GM23338 (cell line): ENCODE data around the gene CDK7. TPM values are rescaled to one million over a fixed set of nuclear protein-coding genes. Genes with fewer than 3 reads are reported as not detected.

Experiments used
- ATAC-seq: fragments of 200-7000 bp; cut with Tn5 transposase; 3 replicates; pipeline ENCODE4 v1.9.1; 2020
- DNase-seq: peaks from one replicate; pipeline ENCODE4 v3.0.0-alpha.2; 2015; ENCODE audit warnings: low spot score
- H2AFZ ChIP-seq: fragments of 200-600 bp; sonication (generic); 2 replicates; pipeline ENCODE4 v1.8.0; 2016; ENCODE audit warnings: antibody characterized with exemption, mild to moderate bottlenecking, moderate library complexity
- H3F3A ChIP-seq: fragments of 200-600 bp; sonication (generic); replicated peaks from 2 replicates; pipeline ENCODE4 v1.8.0; 2017; ENCODE audit warnings: antibody characterized with exemption, mixed run types, low read depth
- H3K27ac ChIP-seq: fragments of 200-600 bp; sonication (generic); 2 replicates; pipeline ENCODE4 v1.6.1; 2016; ENCODE audit warnings: low read depth
- H3K27me3 ChIP-seq: fragments of 200-600 bp; sonication (generic); 2 replicates; pipeline ENCODE4 v1.8.0; 2016; ENCODE audit warnings: mild to moderate bottlenecking, mixed run types, moderate library complexity; ENCODE audit not compliant: insufficient read depth
- H3K36me3 ChIP-seq: fragments of 200-600 bp; sonication (generic); 2 replicates; pipeline ENCODE4 v1.8.0; 2016; ENCODE audit warnings: mild to moderate bottlenecking; ENCODE audit not compliant: insufficient read depth
- H3K4me1 ChIP-seq: fragments of 200-600 bp; sonication (generic); 2 replicates; pipeline ENCODE4 v1.8.0; 2016; ENCODE audit warnings: mild to moderate bottlenecking, moderate library complexity; ENCODE audit not compliant: insufficient read depth
- H3K4me2 ChIP-seq: fragments of 200-600 bp; sonication (generic); 2 replicates; pipeline ENCODE4 v1.7.1; 2017; ENCODE audit warnings: mixed run types
- H3K4me3 ChIP-seq: fragments of 200-600 bp; sonication (generic); 2 replicates; pipeline ENCODE4 v1.6.1; 2016; ENCODE audit warnings: mixed run types
- H3K79me2 ChIP-seq: fragments of 200-600 bp; sonication (generic); replicated peaks from 2 replicates; pipeline ENCODE4 v1.8.0; 2017; ENCODE audit warnings: mild to moderate bottlenecking; ENCODE audit not compliant: insufficient read depth
- H3K9me2 ChIP-seq: fragments of 200-600 bp; sonication (generic); 2 replicates; pipeline ENCODE4 v1.8.0; 2017; ENCODE audit not compliant: insufficient read depth
- H4K20me1 ChIP-seq: fragments of 200-600 bp; sonication (generic); replicated peaks from 2 replicates; pipeline ENCODE4 v1.8.0; 2017; ENCODE audit warnings: mild to moderate bottlenecking; ENCODE audit not compliant: insufficient read depth
- H3K27ac Mint-ChIP-seq: 2 replicates; pipeline ENCODE4 v1.8.0; 2020; ENCODE audit warnings: inconsistent platforms, mild to moderate bottlenecking, moderate library complexity, mixed read lengths
- H3K27me3 Mint-ChIP-seq: 3 replicates; pipeline ENCODE4 v1.8.0; 2022; ENCODE audit warnings: low read depth, mild to moderate bottlenecking, moderate library complexity, mixed read lengths, inconsistent platforms; ENCODE audit not compliant: insufficient read depth, poor library complexity
- H3K36me3 Mint-ChIP-seq: 3 replicates; pipeline ENCODE4 v1.8.0; 2021; ENCODE audit warnings: low read depth, mild to moderate bottlenecking, inconsistent platforms, moderate library complexity, mixed read lengths
- H3K4me1 Mint-ChIP-seq: 3 replicates; pipeline ENCODE4 v1.8.0; 2020; ENCODE audit warnings: mild to moderate bottlenecking, inconsistent platforms, mixed read lengths
- H3K4me3 Mint-ChIP-seq: 3 replicates; pipeline ENCODE4 v1.8.0; 2021; ENCODE audit warnings: moderate library complexity, mild to moderate bottlenecking, inconsistent platforms, mixed read lengths
- H3K9me3 Mint-ChIP-seq: 3 replicates; pipeline ENCODE4 v1.8.0; 2020; ENCODE audit warnings: moderate library complexity, mild to moderate bottlenecking, inconsistent platforms, mixed read lengths
- EZH2 ChIP-seq: fragments of 200-600 bp; sonication (generic); IDR thresholded peaks from one replicate; pipeline ENCODE4 v1.8.0; 2017; ENCODE audit warnings: antibody characterized with exemption, mild to moderate bottlenecking, low read depth; ENCODE audit not compliant: unreplicated experiment
- EZH2phosphoT487 ChIP-seq: fragments of 200-600 bp; sonication (generic); IDR thresholded peaks from one replicate; pipeline ENCODE4 v1.8.1; 2018; ENCODE audit warnings: antibody characterized with exemption; ENCODE audit not compliant: unreplicated experiment
- JUNB ChIP-seq: IDR thresholded peaks from one replicate; pipeline ENCODE4 v1.6.1; 2016; ENCODE audit warnings: antibody characterized with exemption; ENCODE audit not compliant: unreplicated experiment
- POLR2AphosphoS5 ChIP-seq: IDR thresholded peaks from 2 replicates; pipeline ENCODE4 v1.6.1; 2016; ENCODE audit warnings: antibody characterized with exemption, low read depth
- STAT1 ChIP-seq: IDR thresholded peaks from one replicate; pipeline ENCODE4 v1.6.1; 2016; ENCODE audit warnings: antibody characterized with exemption; ENCODE audit not compliant: unreplicated experiment
- ZNF114 ChIP-seq: fragments of 250-450 bp; sonication (Bioruptor Pico); IDR thresholded peaks from 2 replicates; pipeline ENCODE4 v1.5.0; 2020; ENCODE audit warnings: mild to moderate bottlenecking, moderate library complexity
- ZNF331 ChIP-seq: fragments of 250-450 bp; sonication (Bioruptor Pico); IDR thresholded peaks from 2 replicates; pipeline ENCODE4 v1.5.0; 2020; ENCODE audit warnings: low read depth, mild to moderate bottlenecking, moderate library complexity
- polyA plus RNA-seq: library from polyadenylated mRNA; unstranded; fragments of >200 nt; fragmentation: Nextera tagmentation; extraction: Ambion mirVana; gene quantifications from 2 replicates; pipeline ENCODE4 v1.2.1, GENCODE V29; 2016
- total RNA-seq: library from RNA; depleted of rRNA; stranded (reverse); fragments of >200 nt; shearing (Covaris generic); gene quantifications from 2 replicates; pipeline ENCODE4 v1.2.3, GENCODE V29; 2014
- TF ChIP-seq, protein P1 (sequence below): IDR thresholded peaks from 2 replicates; pipeline ENCODE4 v1.6.1; 2016; ENCODE audit warnings: antibody characterized with exemption
- TF ChIP-seq, protein P2 (sequence below): IDR thresholded peaks from one replicate; pipeline ENCODE4 v1.6.1; 2018; ENCODE audit warnings: antibody characterized with exemption; ENCODE audit not compliant: unreplicated experiment
- TF ChIP-seq, protein P3 (sequence below), 2 experiments: fragments of 200-600 bp in 1 of 2; sonication (generic) in 1 of 2; conservative IDR thresholded peaks; 2 replicates each; pipeline versions ENCODE4 v1.5.1 to v1.6.1; 2016 to 2017; ENCODE audit warnings: antibody characterized with exemption in 2 of 2, low read depth in 2 of 2, mild to moderate bottlenecking in 2 of 2, moderate library complexity in 1 of 2

The CDK7 gene
- total and polyA plus RNA-seq, 2 experiments from 2014 or later: 78.4 to 80.7 TPM

DNA sequence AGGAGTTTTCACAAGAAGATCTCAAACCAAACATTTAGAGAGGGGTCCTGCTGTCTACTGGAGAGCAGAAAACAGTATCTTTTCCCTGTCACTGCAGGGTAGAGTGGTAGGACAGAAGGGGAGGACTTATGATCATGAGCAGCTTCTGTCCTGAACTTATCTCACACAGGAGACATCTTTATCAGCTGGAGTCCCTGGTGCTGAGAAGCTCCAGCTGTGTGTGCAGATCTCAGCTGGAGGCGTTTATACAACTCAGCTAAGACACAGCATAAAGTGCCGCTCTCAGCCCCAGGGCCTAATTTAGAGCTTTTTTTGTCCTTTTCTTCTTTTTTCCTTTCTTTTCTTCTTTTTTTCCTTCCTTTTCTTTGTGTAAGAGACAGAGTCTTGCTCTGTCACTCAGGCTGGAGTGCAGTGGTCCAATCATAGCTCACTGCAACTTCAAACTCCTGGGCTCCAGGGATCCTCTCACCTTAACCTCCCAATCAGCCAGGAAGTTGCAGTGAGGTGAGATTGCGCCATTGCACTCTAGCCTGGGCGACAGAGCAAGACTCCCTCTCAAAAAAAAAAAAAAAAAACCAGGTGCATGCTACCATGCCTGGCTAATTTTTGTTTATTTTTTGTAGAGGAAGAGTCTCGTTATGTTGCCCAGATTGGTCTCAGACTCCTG is 66.0 kb downstream of the CDK7 start (continued):
- TF ChIP-seq ZNF331 (CRISPR knock-in tag): no peak
- TF ChIP-seq, protein P1, sequence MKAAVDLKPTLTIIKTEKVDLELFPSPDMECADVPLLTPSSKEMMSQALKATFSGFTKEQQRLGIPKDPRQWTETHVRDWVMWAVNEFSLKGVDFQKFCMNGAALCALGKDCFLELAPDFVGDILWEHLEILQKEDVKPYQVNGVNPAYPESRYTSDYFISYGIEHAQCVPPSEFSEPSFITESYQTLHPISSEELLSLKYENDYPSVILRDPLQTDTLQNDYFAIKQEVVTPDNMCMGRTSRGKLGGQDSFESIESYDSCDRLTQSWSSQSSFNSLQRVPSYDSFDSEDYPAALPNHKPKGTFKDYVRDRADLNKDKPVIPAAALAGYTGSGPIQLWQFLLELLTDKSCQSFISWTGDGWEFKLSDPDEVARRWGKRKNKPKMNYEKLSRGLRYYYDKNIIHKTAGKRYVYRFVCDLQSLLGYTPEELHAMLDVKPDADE: no peak
- no peak for TF ChIP-seq STAT1
- no peak for TF ChIP-seq EZH2
- TF ChIP-seq POLR2AphosphoS5: no peak
- no peak for TF ChIP-seq JUNB

DNA sequence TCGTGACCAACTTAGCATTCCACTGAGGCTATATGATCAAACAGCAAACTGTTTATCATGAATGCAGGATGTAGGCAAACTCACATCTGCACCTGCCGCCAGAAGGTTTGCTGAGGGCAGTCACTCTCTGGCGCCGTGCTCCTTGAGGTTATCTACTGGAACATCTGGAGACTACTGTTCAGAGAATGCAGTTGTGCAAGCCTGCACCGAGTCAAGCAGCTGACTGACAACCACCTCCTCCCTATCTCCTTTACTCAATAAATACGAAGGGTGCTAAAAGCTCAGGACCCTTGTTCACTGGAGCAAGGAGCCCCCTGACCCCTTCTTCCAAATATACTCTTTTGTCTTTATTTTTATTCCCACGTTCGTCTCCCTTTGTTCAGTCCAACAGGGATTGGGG is 70.8 kb downstream of the CDK7 start:
- Histone ChIP-seq H3K4me1 (no peaks in the 10 kb centered on the region), H3K9me2 (peaks cover 3% of the 10 kb centered on the region; the same call in 1 of the 2 replicates), H3K36me3 (no peaks in the 10 kb centered on the region), H3K27me3 (no peaks in the 10 kb centered on the region), H4K20me1 (no peaks in the 10 kb centered on the region), H3F3A (no peaks in the 10 kb centered on the region), H3K4me3 (no peak overlapping the region), H3K27ac (no peak overlapping the region), H3K4me2 (no peak overlapping the region), H3K79me2 (no peaks in the 10 kb centered on the region), H2AFZ (no peak overlapping the region)
- TF ChIP-seq, protein P2, sequence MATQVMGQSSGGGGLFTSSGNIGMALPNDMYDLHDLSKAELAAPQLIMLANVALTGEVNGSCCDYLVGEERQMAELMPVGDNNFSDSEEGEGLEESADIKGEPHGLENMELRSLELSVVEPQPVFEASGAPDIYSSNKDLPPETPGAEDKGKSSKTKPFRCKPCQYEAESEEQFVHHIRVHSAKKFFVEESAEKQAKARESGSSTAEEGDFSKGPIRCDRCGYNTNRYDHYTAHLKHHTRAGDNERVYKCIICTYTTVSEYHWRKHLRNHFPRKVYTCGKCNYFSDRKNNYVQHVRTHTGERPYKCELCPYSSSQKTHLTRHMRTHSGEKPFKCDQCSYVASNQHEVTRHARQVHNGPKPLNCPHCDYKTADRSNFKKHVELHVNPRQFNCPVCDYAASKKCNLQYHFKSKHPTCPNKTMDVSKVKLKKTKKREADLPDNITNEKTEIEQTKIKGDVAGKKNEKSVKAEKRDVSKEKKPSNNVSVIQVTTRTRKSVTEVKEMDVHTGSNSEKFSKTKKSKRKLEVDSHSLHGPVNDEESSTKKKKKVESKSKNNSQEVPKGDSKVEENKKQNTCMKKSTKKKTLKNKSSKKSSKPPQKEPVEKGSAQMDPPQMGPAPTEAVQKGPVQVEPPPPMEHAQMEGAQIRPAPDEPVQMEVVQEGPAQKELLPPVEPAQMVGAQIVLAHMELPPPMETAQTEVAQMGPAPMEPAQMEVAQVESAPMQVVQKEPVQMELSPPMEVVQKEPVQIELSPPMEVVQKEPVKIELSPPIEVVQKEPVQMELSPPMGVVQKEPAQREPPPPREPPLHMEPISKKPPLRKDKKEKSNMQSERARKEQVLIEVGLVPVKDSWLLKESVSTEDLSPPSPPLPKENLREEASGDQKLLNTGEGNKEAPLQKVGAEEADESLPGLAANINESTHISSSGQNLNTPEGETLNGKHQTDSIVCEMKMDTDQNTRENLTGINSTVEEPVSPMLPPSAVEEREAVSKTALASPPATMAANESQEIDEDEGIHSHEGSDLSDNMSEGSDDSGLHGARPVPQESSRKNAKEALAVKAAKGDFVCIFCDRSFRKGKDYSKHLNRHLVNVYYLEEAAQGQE: no peak
- TF ChIP-seq ZNF114: no peak
- no peak for TF ChIP-seq EZH2phosphoT487
- no peak for TF ChIP-seq ZNF331 (CRISPR knock-in tag)
- TF ChIP-seq, protein P1: no peak
- TF ChIP-seq, protein P3, sequence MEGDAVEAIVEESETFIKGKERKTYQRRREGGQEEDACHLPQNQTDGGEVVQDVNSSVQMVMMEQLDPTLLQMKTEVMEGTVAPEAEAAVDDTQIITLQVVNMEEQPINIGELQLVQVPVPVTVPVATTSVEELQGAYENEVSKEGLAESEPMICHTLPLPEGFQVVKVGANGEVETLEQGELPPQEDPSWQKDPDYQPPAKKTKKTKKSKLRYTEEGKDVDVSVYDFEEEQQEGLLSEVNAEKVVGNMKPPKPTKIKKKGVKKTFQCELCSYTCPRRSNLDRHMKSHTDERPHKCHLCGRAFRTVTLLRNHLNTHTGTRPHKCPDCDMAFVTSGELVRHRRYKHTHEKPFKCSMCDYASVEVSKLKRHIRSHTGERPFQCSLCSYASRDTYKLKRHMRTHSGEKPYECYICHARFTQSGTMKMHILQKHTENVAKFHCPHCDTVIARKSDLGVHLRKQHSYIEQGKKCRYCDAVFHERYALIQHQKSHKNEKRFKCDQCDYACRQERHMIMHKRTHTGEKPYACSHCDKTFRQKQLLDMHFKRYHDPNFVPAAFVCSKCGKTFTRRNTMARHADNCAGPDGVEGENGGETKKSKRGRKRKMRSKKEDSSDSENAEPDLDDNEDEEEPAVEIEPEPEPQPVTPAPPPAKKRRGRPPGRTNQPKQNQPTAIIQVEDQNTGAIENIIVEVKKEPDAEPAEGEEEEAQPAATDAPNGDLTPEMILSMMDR (conservative IDR thresholded peaks at IDR 0.05; ENCODE audit: low read depth in 2 of 2): no peak
- TF ChIP-seq STAT1: no peak
- TF ChIP-seq JUNB: no peak
- Mint-ChIP-seq H3K9me3 (peaks cover 21% of the 10 kb centered on the region), H3K4me1 (no peaks in the 10 kb centered on the region), H3K27me3 (peaks cover 3% of the 10 kb centered on the region), H3K36me3 (peaks cover 21% of the 10 kb centered on the region), H3K27ac (no peak overlapping the region), H3K4me3 (no peak overlapping the region)
- ATAC-seq (no peak), DNase-seq (no peak)
